Skeletal muscle tissue (tissue), 4 donors: ENCODE results near the gene ABITRAM. TPM values are rescaled to one million over a fixed set of nuclear protein-coding genes. Genes with fewer than 3 reads are reported as not detected.
"Not testable (repeated sequence)": the region's sequence is repeated elsewhere in the genome, so short reads cannot be mapped to it uniquely, and the experiment has no call there.

Source experiments
- H3K27ac ChIP-seq: one replicate; pipeline ENCODE4 v1.7.0; 2013; ENCODE audit warnings: mild to moderate bottlenecking, low read depth, low read length, inconsistent platforms
- H3K27me3 ChIP-seq, 3 donors: one replicate each; pipeline ENCODE4 v1.7.0; 2013; ENCODE audit warnings: low read length in 3 of 3; ENCODE audit not compliant: control insufficient read depth in 3 of 3, insufficient read depth in 3 of 3
- H3K36me3 ChIP-seq, 3 donors: one replicate each; pipeline ENCODE4 v1.7.0; 2013; ENCODE audit warnings: low read length in 3 of 3; ENCODE audit not compliant: control insufficient read depth in 3 of 3, insufficient read depth in 3 of 3
- H3K4me1 ChIP-seq, 3 donors: one replicate each; pipeline ENCODE4 v1.7.0; 2013; ENCODE audit warnings: low read length in 3 of 3, mild to moderate bottlenecking in 3 of 3; ENCODE audit not compliant: control insufficient read depth in 3 of 3, insufficient read depth in 3 of 3
- H3K4me3 ChIP-seq, 3 donors: one replicate each; pipeline ENCODE4 v1.7.0; 2013; ENCODE audit warnings: low read length in 3 of 3
- H3K9ac ChIP-seq, 3 donors: one replicate each; pipeline ENCODE4 v1.7.0; 2013; ENCODE audit warnings: low read length in 3 of 3, mild to moderate bottlenecking in 3 of 3, moderate library complexity in 2 of 3, low read depth in 1 of 3
- H3K9me3 ChIP-seq, 3 donors: one replicate each; pipeline ENCODE4 v1.7.0; 2013; ENCODE audit warnings: low read length in 3 of 3; ENCODE audit not compliant: control insufficient read depth in 3 of 3
- total RNA-seq: library from RNA; depleted of rRNA; stranded (reverse); fragments of >200 nt; gene quantifications from one replicate; pipeline ENCODE4 v1.2.3, GENCODE V29; 2014
- donor health status: Osteomylitis.

Gene ABITRAM, protein sequence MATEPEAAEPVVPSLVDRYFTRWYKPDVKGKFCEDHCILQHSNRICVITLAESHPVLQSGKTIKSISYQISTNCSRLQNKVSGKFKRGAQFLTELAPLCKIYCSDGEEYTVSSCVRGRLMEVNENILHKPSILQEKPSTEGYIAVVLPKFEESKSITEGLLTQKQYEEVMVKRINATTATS
- 3.1 TPM for total RNA-seq

DNA sequence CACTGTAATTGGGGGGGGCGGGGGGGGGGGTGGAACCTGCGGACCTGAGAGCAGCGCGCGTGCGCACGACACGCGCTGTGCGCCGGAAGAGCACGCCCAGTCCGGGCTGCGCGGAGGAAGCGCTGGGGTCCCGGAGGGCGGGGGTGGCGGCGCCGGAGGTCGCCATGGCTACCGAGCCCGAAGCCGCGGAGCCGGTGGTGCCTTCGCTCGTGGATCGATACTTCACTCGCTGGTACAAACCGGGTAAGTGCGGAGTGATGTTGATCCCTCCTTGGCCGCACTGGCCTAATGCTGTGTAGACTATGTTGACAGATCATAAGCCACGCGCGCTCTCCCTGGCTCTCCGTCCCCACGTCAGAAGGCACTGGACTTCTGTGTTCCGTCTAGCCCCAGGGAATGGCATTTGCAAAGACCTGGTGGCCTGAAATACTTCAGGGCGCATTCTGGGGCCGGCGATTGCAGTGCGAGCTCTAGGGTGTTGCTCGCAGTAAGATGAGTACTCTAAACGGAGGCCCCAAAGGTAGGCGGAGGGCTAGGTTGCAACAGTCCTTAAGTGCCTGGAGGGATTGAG, at the start of gene ABITRAM:
Gene ABITRAM (plus strand): TSS at position 78 of the 571 bp plus-strand sequence. CDS start 87 bp downstream, at position 165.
- Histone ChIP-seq H3K36me3 (peaks cover under 1 to 3% (median 2%) of the 10 kb centered on the region in 3 donors), H3K4me1 (peaks cover 14 to 33% (median 16%) of the 10 kb centered on the region in 3 donors), H3K9me3 (no peaks in the 10 kb centered on the region), H3K9ac (peak within 1 kb of the TSS; percentile 92 to 96 (median 93)), H3K27me3 (no peaks in the 10 kb centered on the region), H3K27ac (peak within 1 kb of the TSS; percentile 84), H3K4me3 (peak within 1 kb of the TSS; percentile 99)

DNA sequence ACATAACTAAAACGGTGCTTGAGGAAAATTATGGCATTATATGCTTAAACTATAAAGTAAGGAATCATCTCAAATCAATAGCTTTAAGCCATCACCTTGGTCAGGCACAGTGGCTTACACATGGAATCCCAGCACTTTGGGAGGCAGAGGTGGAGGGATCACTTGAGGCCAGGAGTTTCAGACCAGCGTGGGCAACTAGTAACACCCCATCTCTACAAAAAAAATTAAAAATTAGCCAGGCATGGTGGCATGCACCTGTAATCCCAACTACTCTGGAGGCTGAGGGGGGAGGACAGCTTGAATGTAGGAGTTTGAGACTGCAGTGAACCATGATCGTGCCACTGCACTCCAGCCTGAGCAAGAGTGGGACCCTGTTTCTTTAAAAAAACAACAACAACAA, 49.5 kb upstream of the ABITRAM start:
- Histone ChIP-seq H3K27me3 (no peaks in the 10 kb centered on the region), H3K4me3 (no peak overlapping the region), H3K9me3 (no peaks in the 10 kb centered on the region), H3K9ac (no peak overlapping the region), H3K4me1 (no peaks in the 10 kb centered on the region), H3K27ac (no peak overlapping the region), H3K36me3 (peaks cover 13 to 42% (median 38%) of the 10 kb centered on the region in 3 donors)

DNA sequence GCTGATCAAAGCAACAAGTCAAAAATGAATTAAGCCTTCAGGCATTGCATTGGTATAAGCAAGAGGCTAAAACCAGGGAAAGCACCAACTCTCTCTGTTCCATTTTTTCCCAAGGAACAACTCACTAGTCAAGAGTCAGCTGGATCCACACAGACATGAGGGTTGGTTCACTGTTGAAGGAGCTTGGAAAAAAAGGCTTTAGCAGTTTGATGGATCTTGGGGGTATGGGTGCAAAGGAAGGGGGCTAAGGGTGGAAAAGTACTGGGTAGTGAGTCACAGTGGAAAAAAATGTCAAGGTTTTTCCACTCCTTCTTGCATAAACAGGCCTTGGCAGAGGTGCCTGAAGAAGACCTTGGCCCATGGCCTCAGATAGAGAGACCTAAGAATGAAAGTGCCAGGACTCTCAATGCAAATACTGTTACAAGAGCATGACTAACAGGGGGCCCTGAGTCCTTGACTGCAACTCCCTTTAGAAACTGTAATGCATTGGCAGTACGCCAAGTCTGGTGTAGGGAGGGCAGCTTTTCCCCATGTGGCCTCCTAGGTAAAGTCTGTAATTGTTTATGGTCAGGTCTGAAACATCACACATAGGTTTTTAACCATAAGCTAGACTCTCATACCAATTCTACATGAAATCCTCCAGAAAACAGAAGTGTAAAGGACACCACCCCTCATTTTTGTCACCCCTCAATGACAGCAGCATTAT, 48.4 kb upstream of the ABITRAM start:
- Histone ChIP-seq H3K27ac (no peak overlapping the region), H3K36me3 (peaks cover 13 to 48% (median 38%) of the 10 kb centered on the region in 3 donors)

DNA sequence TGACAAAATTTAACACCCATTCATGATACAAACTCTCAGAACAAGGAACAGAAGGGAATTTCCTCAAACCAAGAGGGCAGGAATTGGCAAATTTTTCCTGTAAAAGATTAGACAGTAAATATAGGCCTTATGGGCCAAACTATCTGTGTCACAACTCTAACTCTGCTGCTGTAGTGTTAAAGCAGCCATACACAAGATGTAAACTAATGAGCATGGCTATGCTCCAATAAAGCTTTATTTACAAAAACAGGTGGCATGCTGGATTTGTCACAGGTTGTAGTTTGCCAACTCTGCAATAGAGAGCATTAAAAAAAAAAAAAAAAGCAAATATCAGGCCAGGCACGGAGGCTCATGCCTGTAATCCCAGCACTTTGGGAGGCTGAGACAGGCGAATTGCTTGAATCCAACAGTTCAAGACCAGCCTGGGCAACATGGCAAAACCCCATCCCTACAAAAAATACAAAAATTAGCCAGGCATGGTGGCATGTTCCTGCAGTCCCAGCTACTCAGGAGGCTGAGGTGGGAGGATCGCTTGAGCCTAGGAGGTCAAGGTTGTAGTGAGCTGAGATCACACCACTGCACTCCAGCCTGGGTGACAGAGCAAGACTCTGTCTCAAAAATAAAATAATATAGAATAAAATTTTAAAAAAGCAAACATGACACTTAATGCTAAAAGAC, 47.5 kb upstream of the ABITRAM start:
- H3K9ac ChIP-seq, H3K4me1 ChIP-seq, H3K27ac ChIP-seq, H3K9me3 ChIP-seq, H3K4me3 ChIP-seq, H3K27me3 ChIP-seq: not testable (repeated sequence)
- H3K36me3 ChIP-seq: peaks cover 20 to 52% (median 43%) of the 10 kb centered on the region in 3 donors

More for the DNA sequence above, 48.4 kb upstream of the ABITRAM start:
- Histone ChIP-seq H3K27me3 (no peaks in the 10 kb centered on the region), H3K9me3 (no peaks in the 10 kb centered on the region), H3K9ac (no peak overlapping the region), H3K4me3 (no peak overlapping the region), H3K4me1 (no peaks in the 10 kb centered on the region)

DNA sequence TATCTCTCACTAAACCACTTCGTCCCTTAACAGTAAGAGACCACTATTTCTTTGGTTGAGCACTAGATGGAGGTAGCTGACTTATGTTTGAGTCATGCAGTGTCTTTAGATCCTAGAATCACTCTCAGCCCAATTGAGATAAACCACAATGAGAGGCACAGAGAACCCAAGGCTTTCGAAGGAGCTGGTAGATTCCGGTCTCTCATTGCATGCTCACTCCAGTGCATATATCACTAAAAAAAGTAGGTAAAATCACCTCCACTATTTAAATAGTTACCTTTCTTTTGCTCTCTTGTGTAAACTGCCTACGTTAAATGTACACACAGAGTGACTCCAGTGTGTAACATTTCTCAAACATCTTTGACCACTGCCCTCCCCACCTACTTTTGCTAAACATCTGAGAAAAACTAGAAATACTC, 44.5 kb upstream of the ABITRAM start:
- Histone ChIP-seq H3K4me1 (no peaks in the 10 kb centered on the region), H3K9ac (no peak overlapping the region), H3K9me3 (no peaks in the 10 kb centered on the region), H3K4me3 (no peak overlapping the region), H3K27me3 (no peaks in the 10 kb centered on the region), H3K36me3 (peaks cover 38 to 73% (median 62%) of the 10 kb centered on the region in 3 donors), H3K27ac (no peak overlapping the region)

DNA sequence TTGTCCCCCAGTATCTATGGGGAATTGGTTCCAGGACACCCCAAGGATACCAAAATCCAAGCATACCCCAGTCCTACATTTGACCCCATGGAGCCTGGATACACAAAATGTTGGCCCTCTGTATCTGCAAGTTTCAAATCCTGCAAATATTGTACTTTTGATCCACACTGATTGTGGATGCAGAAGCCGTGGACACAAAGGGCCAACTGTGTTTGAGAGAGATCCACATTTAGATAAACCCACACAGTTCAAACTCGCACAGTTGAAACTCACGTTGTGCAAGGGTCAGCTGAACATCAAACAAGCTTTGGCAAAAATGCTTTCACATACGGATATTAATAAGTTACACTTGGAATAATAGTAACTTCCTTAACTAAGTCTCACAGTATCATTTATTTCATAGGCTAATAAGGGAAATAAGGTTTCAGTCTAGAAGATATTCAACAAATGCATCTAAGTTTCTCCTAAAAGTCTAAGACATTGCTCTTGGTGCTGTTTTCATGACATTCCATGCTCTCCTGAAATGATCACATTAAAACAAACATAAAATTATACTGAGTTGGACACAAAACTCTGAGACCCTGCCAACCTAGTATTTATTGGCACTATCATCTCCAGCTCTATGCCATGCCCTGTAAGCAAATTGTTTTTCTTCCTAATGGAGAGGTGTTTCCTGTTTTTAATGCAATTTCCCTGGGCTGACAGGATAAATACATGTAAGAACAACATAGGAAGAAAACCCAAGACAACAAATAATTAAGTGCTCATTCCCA, 39.8 kb upstream of the ABITRAM start:
- peaks cover 54 to 89% (median 86%) of the 10 kb centered on the region in 3 donors for H3K36me3 ChIP-seq
- H3K9me3 ChIP-seq: no peaks in the 10 kb centered on the region
- H3K27ac ChIP-seq: no peak overlapping the region
- H3K27me3 ChIP-seq: no peaks in the 10 kb centered on the region
- no peaks in the 10 kb centered on the region for H3K4me1 ChIP-seq
- no peak overlapping the region for H3K4me3 ChIP-seq
- H3K9ac ChIP-seq: no peak overlapping the region

DNA sequence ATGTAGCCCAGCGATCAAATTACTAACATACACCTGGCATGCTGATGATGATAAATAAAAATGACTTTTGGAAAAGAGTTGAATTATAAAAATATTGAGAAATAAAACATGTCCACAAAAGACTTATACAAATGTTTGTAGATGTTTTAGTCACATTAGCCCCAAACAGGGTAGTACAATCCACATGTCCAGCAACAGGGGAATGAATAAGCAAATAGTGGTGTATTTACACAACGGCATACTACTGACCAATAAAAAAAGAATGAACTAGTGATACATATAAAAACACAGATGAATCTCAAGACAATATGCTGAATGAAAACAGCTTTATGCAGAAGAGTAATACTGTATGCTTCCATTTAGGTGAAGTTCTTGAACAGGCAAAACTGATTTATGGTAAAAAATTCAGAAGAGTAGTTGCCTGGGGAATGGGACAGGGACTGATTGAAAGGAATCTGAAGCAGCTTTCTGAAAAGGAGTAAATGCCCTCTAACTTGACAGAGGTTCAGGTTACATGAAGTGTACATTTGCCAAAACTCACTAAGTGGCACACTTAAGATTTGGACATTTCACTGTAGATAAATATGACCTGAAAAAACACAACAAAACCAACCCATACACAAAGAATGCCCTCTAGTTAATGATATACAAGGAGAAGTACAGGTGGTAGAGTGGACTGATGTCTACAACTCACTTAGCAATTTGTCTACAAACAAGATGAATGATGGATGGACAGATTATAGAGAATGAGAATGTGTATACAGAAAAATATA, 36.7 kb upstream of the ABITRAM start:
- Histone ChIP-seq H3K9me3 (no peaks in the 10 kb centered on the region), H3K4me1 (no peaks in the 10 kb centered on the region), H3K9ac (no peak overlapping the region), H3K4me3 (no peak overlapping the region), H3K27ac (no peak overlapping the region), H3K36me3 (peaks cover 52 to 85% (median 85%) of the 10 kb centered on the region in 3 donors), H3K27me3 (no peaks in the 10 kb centered on the region)

DNA sequence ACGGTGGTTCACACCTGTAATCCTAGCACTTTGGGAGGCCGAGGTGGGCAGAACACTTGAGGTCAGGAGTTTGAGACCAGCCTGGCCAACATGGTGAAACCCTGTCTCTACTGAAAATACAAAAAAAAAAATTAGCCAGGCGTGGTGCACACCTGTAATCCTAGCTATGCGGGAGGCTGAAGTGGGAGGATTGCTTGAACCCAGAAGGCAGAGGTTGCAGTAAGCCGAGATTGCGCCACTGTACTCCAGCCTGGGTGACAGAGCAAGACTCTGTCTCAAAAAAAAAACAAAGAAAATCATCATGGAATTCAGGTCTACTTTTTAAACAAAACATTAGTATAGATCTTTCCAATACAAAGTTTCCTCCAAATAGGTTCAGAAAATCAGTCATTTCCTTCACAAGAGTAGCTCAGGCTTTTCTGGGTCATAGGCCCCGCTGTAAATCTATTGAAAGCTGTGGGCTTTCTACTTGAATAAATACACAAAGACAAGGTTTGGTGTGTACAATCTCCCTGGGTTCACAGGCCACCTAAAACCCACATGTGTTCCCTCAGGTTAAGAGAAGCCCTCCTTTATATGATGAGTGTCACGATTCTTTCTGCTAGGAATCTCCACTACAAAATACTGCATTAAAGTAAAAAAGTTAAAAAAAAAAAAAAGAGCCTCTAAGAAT, 35.0 kb upstream of the ABITRAM start:
- not testable (repeated sequence) for H3K4me1 ChIP-seq, H3K27ac ChIP-seq, H3K27me3 ChIP-seq, H3K4me3 ChIP-seq, H3K9me3 ChIP-seq, H3K9ac ChIP-seq
- peaks cover 44 to 80% (median 72%) of the 10 kb centered on the region in 3 donors for H3K36me3 ChIP-seq
